ENCODE measurements around the gene NPFFR1. TPM values are rescaled to one million over a fixed set of nuclear protein-coding genes. Genes with fewer than 3 reads are reported as not detected.

The NPFFR1 gene
- total RNA-seq, 1 experiment from 2014 or later: not detected

GRCh38 chr10:70317272-70317942 lies 33.6 kb upstream of the NPFFR1 start:
- Histone ChIP-seq H4K5ac (ENCODE audit: insufficient read length, low read depth, low read length) (no peak overlapping the region), H3K27me3 (ENCODE audit: insufficient read depth, low read length) (no peaks in the 10 kb centered on the region), H2BK120ac (ENCODE audit: low read depth, low read length, poor library complexity, severe bottlenecking) (no peak overlapping the region), H3K14ac (ENCODE audit: insufficient read depth, low read length) (no peak overlapping the region), H2BK15ac (ENCODE audit: low read depth, low read length) (no peak overlapping the region), H4K20me1 (ENCODE audit: control insufficient read depth, insufficient read depth, insufficient read length) (no peaks in the 10 kb centered on the region), H3K4me2 (ENCODE audit: insufficient read depth, insufficient read length, low read length) (no peak overlapping the region), H3K56ac (ENCODE audit: insufficient read length, low read depth, low read length) (no peak overlapping the region), H3K23me2 (ENCODE audit: insufficient read length, low read depth, low read length, poor library complexity, severe bottlenecking) (no peaks in the 10 kb centered on the region), H2AK5ac (ENCODE audit: insufficient read length, low read length) (no peak overlapping the region), H3K4me1 (ENCODE audit: insufficient read depth, low read length) (no peaks in the 10 kb centered on the region), H3K79me2 (ENCODE audit: insufficient read depth, low read length) (no peaks in the 10 kb centered on the region), H3K9ac (ENCODE audit: extremely low read depth, insufficient read length, low read length) (no peak overlapping the region), H3K9me3 (ENCODE audit: control insufficient read depth, low read depth, low read length) (no peaks in the 10 kb centered on the region), H3T11ph (ENCODE audit: low read length) (no peak overlapping the region), H2AFZ (ENCODE audit: low read length) (no peak overlapping the region), H3K79me1 (ENCODE audit: insufficient read depth, low read depth, low read length, poor library complexity, severe bottlenecking) (no peaks in the 10 kb centered on the region), H4K8ac (replicated peaks; ENCODE audit: insufficient read length, low read depth, low read length) (no peak overlapping the region), H2BK5ac (ENCODE audit: insufficient read length, low read length) (no peak overlapping the region), H4K91ac (ENCODE audit: insufficient read length, low read depth, low read length) (no peak overlapping the region), H3K23ac (ENCODE audit: insufficient read length, low read depth, low read length) (no peak overlapping the region), H3K4ac (ENCODE audit: low read depth, low read length) (no peak overlapping the region), H3K27ac (ENCODE audit: insufficient read length, low read depth, low read length) (no peak overlapping the region), H3K18ac (ENCODE audit: insufficient read length, low read depth, low read length) (no peak overlapping the region), H2BK20ac (ENCODE audit: low read depth, low read length, poor library complexity, severe bottlenecking) (no peak overlapping the region), H2BK12ac (ENCODE audit: insufficient read length, low read depth, low read length) (no peak overlapping the region)
- H3K36me3 Mint-ChIP-seq (ENCODE audit: insufficient read depth in 1 of 3, low read depth in 3 of 3): no peaks in the 10 kb centered on the region; a peak in 2 of 7 replicates
- H3K4me1 Mint-ChIP-seq: no peaks in the 10 kb centered on the region
- H3K4me3 Mint-ChIP-seq: no peak overlapping the region
- no peak overlapping the region for H3K27ac Mint-ChIP-seq
- H3K27me3 Mint-ChIP-seq (ENCODE audit: low read depth): no peaks in the 10 kb centered on the region
- TF ChIP-seq CTCF (conservative IDR thresholded peaks at IDR 0.05): no peak
- no CpG with 5 or more reads among the region's 5 CpGs for WGBS (ENCODE audit: extremely low coverage, insufficient read length, low lambda C conversion rate)
- H3K9me3 Mint-ChIP-seq: no peaks in the 10 kb centered on the region
- DNase-seq: no peak
